Measurements from ENCODE around the gene WDR35. TPM values are rescaled to one million over a fixed set of nuclear protein-coding genes. Genes with fewer than 3 reads are reported as not detected.

The WDR35 gene
- total RNA-seq, 1 experiment from 2014 or later, result 15.5 TPM

- TF ChIP-seq MLX (CRISPR knock-in tag; IDR thresholded peaks at IDR 0.05) (no peak), ZNF219 (CRISPR knock-in tag; IDR thresholded peaks at IDR 0.05; ENCODE audit: borderline replicate concordance) (no peak), ATF6 (CRISPR knock-in tag; IDR thresholded peaks at IDR 0.05) (no peak), KAT7 (CRISPR knock-in tag; IDR thresholded peaks at IDR 0.05; ENCODE audit: borderline replicate concordance) (no peak; the same call in 1 of the 2 replicates), HMGXB4 (CRISPR knock-in tag; IDR thresholded peaks at IDR 0.05) (peak; percentile 75; the same call in 1 of the 2 replicates), ZSCAN18 (CRISPR knock-in tag; IDR thresholded peaks at IDR 0.05) (no peak), FOXP4 (CRISPR knock-in tag; IDR thresholded peaks at IDR 0.05) (peak; percentile 96), MXD4 (CRISPR knock-in tag; IDR thresholded peaks at IDR 0.05; ENCODE audit: borderline replicate concordance) (no peak), ZBTB43 (CRISPR knock-in tag; IDR thresholded peaks at IDR 0.05) (peak; percentile 24; the same call in 1 of the 2 replicates), ZNF671 (CRISPR knock-in tag; IDR thresholded peaks at IDR 0.05) (no peak), GABPB1 (CRISPR knock-in tag; IDR thresholded peaks at IDR 0.05) (peak; percentile 77), JUN (CRISPR knock-in tag; IDR thresholded peaks at IDR 0.05) (no peak)
These were observed at the start of gene WDR35 (continued) for GRCh38 chr2:19989667-19990415.

- Mint-ChIP-seq H3K4me1 (no peaks in the 10 kb centered on the region), H3K36me3 (peaks cover 67% of the 10 kb centered on the region), H3K9me3 (no peaks in the 10 kb centered on the region), H3K27ac (peak overlapping the region; percentile 42; the same call in 1 of the 2 replicates), H3K4me3 (no peak overlapping the region), H3K27me3 (ENCODE audit: low read depth) (no peaks in the 10 kb centered on the region)
- ATAC-seq (no peak), DNase-seq (ENCODE audit: low spot score) (no peak)
- CTCF ChIA-PET, result no interaction called here
- no peak for TF ChIP-seq ZNF396 (CRISPR knock-in tag; IDR thresholded peaks at IDR 0.05; ENCODE audit: borderline replicate concordance)
- POLR2A ChIA-PET, result interaction anchor here (0.7 kb wide), 1 partner anchor 8 kb away, joined by 4 read pairs; no protein-coding TSS in a partner anchor
These were observed 47.8 kb upstream of the WDR35 start for GRCh38 chr2:20037660-20038059.
